ENCODE results near the gene ARRB2. TPM values are rescaled to one million over a fixed set of nuclear protein-coding genes. Genes with fewer than 3 reads are reported as not detected.

Gene ARRB2
- total and polyA plus RNA-seq, 2 donors (not counting 3 experiments of a cell fraction or from before 2014, with no cell fraction given), result 18.6 to 21.3 TPM

DNA sequence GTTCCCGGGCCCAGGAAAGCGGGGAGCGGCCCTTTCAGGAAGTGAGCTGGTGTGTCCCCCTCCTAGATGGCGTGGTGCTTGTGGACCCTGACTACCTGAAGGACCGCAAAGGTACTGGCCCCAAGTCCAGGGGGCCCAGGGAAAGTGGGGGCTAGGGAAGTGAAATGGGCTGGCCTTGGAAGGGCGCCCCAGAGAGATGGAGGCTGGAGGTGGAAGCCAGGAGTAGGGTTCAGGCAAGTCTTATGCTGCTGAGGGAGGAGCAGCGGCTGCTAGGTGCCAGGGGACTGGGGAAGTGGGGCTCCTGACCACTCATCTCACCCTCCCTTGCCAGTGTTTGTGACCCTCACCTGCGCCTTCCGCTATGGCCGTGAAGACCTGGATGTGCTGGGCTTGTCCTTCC is 5.6 kb downstream of the ARRB2 start:
- no peaks in the 10 kb centered on the region for H3K79me2 ChIP-seq (ENCODE audit: control insufficient read depth, insufficient read depth, low read length)
- no peaks in the 10 kb centered on the region for H3K9me3 ChIP-seq (replicated peaks; ENCODE audit: control insufficient read depth, insufficient read depth, low read length)
- H4K20me1 ChIP-seq (replicated peaks; ENCODE audit: control insufficient read depth, extremely low read depth, insufficient read depth, low read length), result no peaks in the 10 kb centered on the region
- H3K36me3 ChIP-seq (ENCODE audit: control insufficient read depth in 2 of 2, extremely low read depth in 1 of 2, insufficient read depth in 2 of 2, low read length in 2 of 2), result peaks cover 0 to 4% of the 10 kb centered on the region in 2 experiments
- DNase-seq (ENCODE audit: low read depth, low spot score), result no peak
- no peak overlapping the region for H3K9ac ChIP-seq (replicated peaks; ENCODE audit: extremely low read depth, insufficient read depth, low read length)
- FAIRE-seq, result no peak
- peaks cover 10% of the 10 kb centered on the region for H3K4me1 ChIP-seq (ENCODE audit: control insufficient read depth, extremely low read depth, insufficient read depth, low read length)
- no peak overlapping the region for H3K4me3 ChIP-seq (replicated peaks in 1 of 3; ENCODE audit: insufficient read depth in 1 of 3, low read depth in 1 of 3, low read length in 3 of 3)
- dilution Hi-C loops (cut with MboI; ENCODE audit: extremely low pct_ligation_motif_present, low sequenced_read_pairs), result no loop called here
- H3K27ac ChIP-seq (ENCODE audit: insufficient read depth, low read depth, low read length), result no peak overlapping the region
- POLR2A ChIA-PET, result no interaction called here
- no peak overlapping the region for H3K4me2 ChIP-seq (ENCODE audit: insufficient read depth, low read length)
- CTCF ChIA-PET, result interaction anchor here (0.6 kb wide), 2 partner anchors 184 to 187 kb away, joined by 3 to 5 read pairs; partner anchors contain the start of gene CHRNE
- no TSS peak for BruUV-seq (replicated peaks)
- no peak overlapping the region for H2AFZ ChIP-seq (ENCODE audit: low read depth, low read length)
- H3K9me1 ChIP-seq (replicated peaks; ENCODE audit: control insufficient read depth, extremely low read depth, insufficient read depth, low read length), result no peaks in the 10 kb centered on the region
- intact Hi-C loops (cut with micrococcal nuclease), result no loop called here
- H3K27me3 ChIP-seq (ENCODE audit: control insufficient read depth in 2 of 2, insufficient read depth in 2 of 2, low read length in 2 of 2), result no peaks in the 10 kb centered on the region
- TF ChIP-seq EZH2 (IDR thresholded peaks at IDR 0.05; ENCODE audit: borderline replicate concordance, low read depth, low read length, severe bottlenecking) (no peak), MYC (IDR thresholded peaks at IDR 0.05; ENCODE audit: low read depth, low read length) (no peak), POLR2AphosphoS5 (IDR thresholded peaks at IDR 0.05; ENCODE audit: insufficient read depth, low read depth, low read length) (no peak), JUN (IDR thresholded peaks at IDR 0.05; ENCODE audit: borderline replicate concordance, insufficient read depth, insufficient read length, low read depth) (no peak), GATA2 (IDR thresholded peaks at IDR 0.05; ENCODE audit: insufficient read depth, insufficient read length, low read depth, low read length) (no peak), POLR2A (IDR thresholded peaks at IDR 0.05; ENCODE audit: low read depth, low read length) (no peak), FOS (IDR thresholded peaks at IDR 0.05; ENCODE audit: borderline replicate concordance, insufficient read depth, low read length) (no peak)
- TF ChIP-seq, protein P1, sequence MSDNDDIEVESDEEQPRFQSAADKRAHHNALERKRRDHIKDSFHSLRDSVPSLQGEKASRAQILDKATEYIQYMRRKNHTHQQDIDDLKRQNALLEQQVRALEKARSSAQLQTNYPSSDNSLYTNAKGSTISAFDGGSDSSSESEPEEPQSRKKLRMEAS (IDR thresholded peaks at IDR 0.05; ENCODE audit: insufficient read depth, insufficient read length), result no peak
- TF ChIP-seq, protein P2, sequence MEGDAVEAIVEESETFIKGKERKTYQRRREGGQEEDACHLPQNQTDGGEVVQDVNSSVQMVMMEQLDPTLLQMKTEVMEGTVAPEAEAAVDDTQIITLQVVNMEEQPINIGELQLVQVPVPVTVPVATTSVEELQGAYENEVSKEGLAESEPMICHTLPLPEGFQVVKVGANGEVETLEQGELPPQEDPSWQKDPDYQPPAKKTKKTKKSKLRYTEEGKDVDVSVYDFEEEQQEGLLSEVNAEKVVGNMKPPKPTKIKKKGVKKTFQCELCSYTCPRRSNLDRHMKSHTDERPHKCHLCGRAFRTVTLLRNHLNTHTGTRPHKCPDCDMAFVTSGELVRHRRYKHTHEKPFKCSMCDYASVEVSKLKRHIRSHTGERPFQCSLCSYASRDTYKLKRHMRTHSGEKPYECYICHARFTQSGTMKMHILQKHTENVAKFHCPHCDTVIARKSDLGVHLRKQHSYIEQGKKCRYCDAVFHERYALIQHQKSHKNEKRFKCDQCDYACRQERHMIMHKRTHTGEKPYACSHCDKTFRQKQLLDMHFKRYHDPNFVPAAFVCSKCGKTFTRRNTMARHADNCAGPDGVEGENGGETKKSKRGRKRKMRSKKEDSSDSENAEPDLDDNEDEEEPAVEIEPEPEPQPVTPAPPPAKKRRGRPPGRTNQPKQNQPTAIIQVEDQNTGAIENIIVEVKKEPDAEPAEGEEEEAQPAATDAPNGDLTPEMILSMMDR (IDR thresholded peaks at IDR 0.05; ENCODE audit: extremely low read depth in 1 of 2, insufficient read depth in 1 of 2, low read depth in 1 of 2, low read length in 2 of 2), result no peak

Data from endothelial cell of umbilical vein (primary cell).